ENCODE data around the gene GJD2. TPM values are rescaled to one million over a fixed set of nuclear protein-coding genes. Genes with fewer than 3 reads are reported as not detected.

The GJD2 gene
- total and polyA plus RNA-seq, 2 of the 13 experiments (the other 11 are each of a cell fraction or from before 2014, with no cell fraction given), result not detected

DNA sequence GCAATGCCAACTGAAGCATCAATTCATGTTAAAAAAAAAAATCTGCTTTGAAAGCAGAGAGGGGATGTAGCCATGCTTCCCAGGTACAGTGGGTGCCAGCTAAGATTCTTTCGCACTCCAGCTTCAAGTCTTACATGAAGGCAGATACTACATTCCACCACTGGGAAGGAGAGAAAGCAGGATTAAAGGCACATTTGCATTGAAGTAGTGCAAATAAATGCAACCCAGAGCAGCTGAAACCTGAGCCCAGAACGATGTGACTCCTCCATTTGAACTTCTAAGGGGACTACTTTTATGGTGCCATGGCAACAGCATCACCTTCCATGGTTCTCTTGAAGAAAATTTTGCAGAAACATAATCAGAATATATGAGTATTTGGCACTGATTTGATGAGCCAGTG, 19.1 kb upstream of the GJD2 start:
- ATAC-seq (no peak), FAIRE-seq (no peak), DNase-seq (ENCODE audit: low spot score) (no peak)
- no peaks in the 10 kb centered on the region for H3K79me2 ChIP-seq (ENCODE audit: insufficient read depth, low read length)
- no peaks in the 10 kb centered on the region for H4K20me1 ChIP-seq (ENCODE audit: insufficient read depth, low read length)
- no TSS peak for BruUV-seq (replicated peaks)
- H3K4me3 ChIP-seq (replicated peaks in 1 of 3; ENCODE audit: insufficient read depth in 1 of 3, low read depth in 2 of 3, low read length in 3 of 3), result no peak overlapping the region
- POLR2A ChIA-PET, result no interaction called here
- H3K9me3 ChIP-seq (ENCODE audit: low read length), result no peaks in the 10 kb centered on the region
- peaks cover 0 to 15% of the 10 kb centered on the region in 2 experiments; a peak in 1 of 5 replicates for H3K27me3 ChIP-seq (ENCODE audit: control insufficient read depth in 1 of 2, insufficient read depth in 2 of 2, low read length in 2 of 2)
- CTCF ChIA-PET (ENCODE audit: low intra/inter-chr PET ratio, low total read pairs), result no interaction called here
- H3K27ac ChIP-seq (ENCODE audit: extremely low read length, insufficient read depth, low read length), result no peak overlapping the region
- no peak overlapping the region for H2AFZ ChIP-seq (ENCODE audit: low read length)
- no peaks in the 10 kb centered on the region for H3K4me1 ChIP-seq (ENCODE audit: insufficient read depth, low read length)
- H3K9ac ChIP-seq (ENCODE audit: insufficient read depth, low read depth, low read length), result no peak overlapping the region
- intact Hi-C loops (cut with micrococcal nuclease; ENCODE audit: unreplicated experiment) (no loop called here), in situ Hi-C loops (cut with HindIII; ENCODE audit: extremely low pct_ligation_motif_present, low pct_unique_long_range_greater_than_20kb) (no loop called here)
- TF ChIP-seq HMG20B (CRISPR knock-in tag; conservative IDR thresholded peaks at IDR 0.05) (no peak), ZNF781 (CRISPR knock-in tag; IDR thresholded peaks at IDR 0.05; ENCODE audit: borderline replicate concordance, not compliant biosample characterization) (no peak), MED13 (CRISPR knock-in tag; IDR thresholded peaks at IDR 0.05) (no peak), NFYB (CRISPR knock-in tag; IDR thresholded peaks at IDR 0.05) (no peak), ZNF44 (CRISPR knock-in tag; IDR thresholded peaks at IDR 0.05) (no peak), SMARCE1 (IDR thresholded peaks at IDR 0.05; ENCODE audit: borderline replicate concordance) (no peak), SAP130 (CRISPR knock-in tag; IDR thresholded peaks at IDR 0.05; ENCODE audit: low read depth) (no peak), ZBTB33 (CRISPR knock-in tag; IDR thresholded peaks at IDR 0.05) (no peak), PHF20 (CRISPR knock-in tag; IDR thresholded peaks at IDR 0.05) (no peak), SPEN (CRISPR knock-in tag; IDR thresholded peaks at IDR 0.05; ENCODE audit: low read depth) (no peak), SP5 (CRISPR knock-in tag; IDR thresholded peaks at IDR 0.05; ENCODE audit: borderline replicate concordance, low read depth) (no peak)
- WGBS (ENCODE audit: low lambda C conversion rate), result 3% methylated on average over 2 of the region's 2 CpGs
- H3K4me2 ChIP-seq (ENCODE audit: low read depth, low read length), result no peak overlapping the region
- H3K36me3 ChIP-seq (replicated peaks in 1 of 2; ENCODE audit: control insufficient read depth in 1 of 2, insufficient read depth in 2 of 2, low read length in 2 of 2), result no peaks in the 10 kb centered on the region
